Left lung (tissue), 10 donors: ENCODE results near the gene ZNF277. TPM values are rescaled to one million over a fixed set of nuclear protein-coding genes. Genes with fewer than 3 reads are reported as not detected.

Source experiments
- ATAC-seq: fragments of 200-7000 bp; cut with Tn5 transposase; one replicate; pipeline ENCODE4 v1.9.1; 2020; ENCODE audit warnings: moderate library complexity
- DNase-seq, 4 donors: peaks; one replicate each; pipeline ENCODE4 v3.0.0-alpha.2; 2013 to 2020
- H3K27ac ChIP-seq, 2 donors: fragments of 200-600 bp; sonication (generic) in 1 of 2; one replicate each; pipeline versions ENCODE4 v1.5.0 to v1.8.0; 2020 to 2021
- H3K27me3 ChIP-seq, 2 donors: fragments of 200-600 bp; sonication (generic) in 1 of 2; one replicate each; pipeline versions ENCODE4 v1.5.0 to v1.8.0; 2020 to 2021
- H3K36me3 ChIP-seq, 2 donors: fragments of 200-600 bp; sonication (generic) in 1 of 2; one replicate each; pipeline versions ENCODE4 v1.5.0 to v1.8.0; 2020 to 2021
- H3K4me1 ChIP-seq, 2 donors: fragments of 200-600 bp; one replicate each; pipeline ENCODE4 v1.8.0; 2021
- H3K4me3 ChIP-seq, 2 donors: fragments of 200-600 bp; sonication (generic) in 1 of 2; one replicate each; pipeline versions ENCODE4 v1.5.0 to v1.8.0; 2020 to 2021; ENCODE audit warnings: mild to moderate bottlenecking in 1 of 2
- H3K9me3 ChIP-seq, 2 donors: fragments of 200-600 bp; sonication (generic) in 1 of 2; one replicate each; pipeline versions ENCODE4 v1.5.0 to v1.8.0; 2020 to 2021
- intact Hi-C, 2 donors: fragments of 100-400 bp; cut with DNase I; formaldehyde crosslinking; loops; one replicate each; pipeline versions ENCODE4 v1.11.2 to v1.14.2; 2022
- polyA plus RNA-seq, 6 donors: library from polyadenylated mRNA; unstranded; fragments of 120-200 nt; gene quantifications; one replicate each; pipeline ENCODE4 v1.2.1, GENCODE V29; 2013; ENCODE audit not compliant: insufficient read length in 6 of 6
- total RNA-seq, 2 donors: library from RNA; stranded (reverse); fragmentation: NEBNext Ultra II Directional; extraction: Animal tissue kit (Norgen Biotek cat#: 25700); gene quantifications; one replicate each; pipeline ENCODE4 v1.2.1, GENCODE V29; 2021
- TF ChIP-seq, protein P1 (sequence below), 2 donors: fragments of 200-600 bp; sonication (generic) in 1 of 2; IDR thresholded peaks; one replicate each; pipeline versions ENCODE4 v1.5.0 to v1.8.0; 2021; ENCODE audit warnings: antibody characterized with exemption in 2 of 2
- donor health status: DM: no; HTN: yes; CAD: no.
- donor health status: DM: no; HTN: no; CAD: no.

The ZNF277 gene
- total and polyA plus RNA-seq, 8 donors = 19.8 to 41.0 (median 34.5) TPM

DNA sequence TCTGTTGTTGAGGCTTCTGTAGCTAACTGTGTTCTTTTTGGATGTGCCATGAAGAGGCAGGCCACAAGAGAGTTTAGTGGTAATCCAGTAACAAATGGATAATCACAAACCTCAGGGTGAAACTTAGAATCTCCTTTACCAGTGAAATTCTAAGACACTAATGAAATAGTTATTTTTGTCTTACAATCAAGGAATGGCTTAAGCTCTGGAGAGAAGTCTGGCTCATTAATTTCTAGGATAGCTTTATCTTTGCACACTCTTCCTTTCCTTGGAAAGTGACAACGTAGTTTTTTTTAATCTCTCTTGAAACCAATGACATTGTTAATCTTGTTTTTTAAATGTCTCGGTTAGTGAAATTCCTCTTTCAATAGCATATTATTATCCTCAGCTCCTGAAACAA lies 150.1 kb downstream of the ZNF277 start:
- intact Hi-C loops = no loop called here
- DNase-seq (no peak), ATAC-seq (no peak)
- Histone ChIP-seq H3K27me3 (no peaks in the 10 kb centered on the region), H3K27ac (no peak overlapping the region), H3K9me3 (no peaks in the 10 kb centered on the region), H3K36me3 (no peaks in the 10 kb centered on the region), H3K4me3 (no peak overlapping the region), H3K4me1 (peaks cover 0 to 8% of the 10 kb centered on the region in 2 donors)
- TF ChIP-seq, protein P1, sequence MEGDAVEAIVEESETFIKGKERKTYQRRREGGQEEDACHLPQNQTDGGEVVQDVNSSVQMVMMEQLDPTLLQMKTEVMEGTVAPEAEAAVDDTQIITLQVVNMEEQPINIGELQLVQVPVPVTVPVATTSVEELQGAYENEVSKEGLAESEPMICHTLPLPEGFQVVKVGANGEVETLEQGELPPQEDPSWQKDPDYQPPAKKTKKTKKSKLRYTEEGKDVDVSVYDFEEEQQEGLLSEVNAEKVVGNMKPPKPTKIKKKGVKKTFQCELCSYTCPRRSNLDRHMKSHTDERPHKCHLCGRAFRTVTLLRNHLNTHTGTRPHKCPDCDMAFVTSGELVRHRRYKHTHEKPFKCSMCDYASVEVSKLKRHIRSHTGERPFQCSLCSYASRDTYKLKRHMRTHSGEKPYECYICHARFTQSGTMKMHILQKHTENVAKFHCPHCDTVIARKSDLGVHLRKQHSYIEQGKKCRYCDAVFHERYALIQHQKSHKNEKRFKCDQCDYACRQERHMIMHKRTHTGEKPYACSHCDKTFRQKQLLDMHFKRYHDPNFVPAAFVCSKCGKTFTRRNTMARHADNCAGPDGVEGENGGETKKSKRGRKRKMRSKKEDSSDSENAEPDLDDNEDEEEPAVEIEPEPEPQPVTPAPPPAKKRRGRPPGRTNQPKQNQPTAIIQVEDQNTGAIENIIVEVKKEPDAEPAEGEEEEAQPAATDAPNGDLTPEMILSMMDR (IDR thresholded peaks at IDR 0.05) = no peak

DNA sequence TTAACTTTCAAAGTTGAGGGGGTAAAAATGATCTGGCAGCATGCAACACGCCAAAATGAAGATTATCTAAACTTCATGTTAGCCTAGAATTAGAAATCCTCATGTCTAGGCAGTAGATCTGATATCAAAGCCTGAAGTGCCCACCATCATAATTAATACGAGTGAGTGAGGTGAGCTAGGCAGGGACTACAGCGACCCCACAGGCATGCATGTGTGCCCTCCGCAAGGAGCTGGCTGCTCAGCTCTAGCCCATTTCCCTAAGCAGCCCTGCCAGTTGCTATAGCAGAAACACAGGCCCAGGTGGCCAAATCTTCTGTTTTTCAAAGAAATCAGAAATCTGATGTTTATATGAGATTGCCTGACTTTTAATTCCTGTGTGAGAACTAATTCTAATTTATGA lies 150.6 kb downstream of the ZNF277 start:
- Histone ChIP-seq H3K4me3 (no peak overlapping the region), H3K9me3 (no peaks in the 10 kb centered on the region), H3K27me3 (no peaks in the 10 kb centered on the region), H3K36me3 (no peaks in the 10 kb centered on the region), H3K27ac (no peak overlapping the region), H3K4me1 (peaks cover 0 to 13% of the 10 kb centered on the region in 2 donors)
- ATAC-seq (no peak), DNase-seq (no peak)
- intact Hi-C loops = no loop called here
- TF ChIP-seq, protein P1 (IDR thresholded peaks at IDR 0.05) = no peak

DNA sequence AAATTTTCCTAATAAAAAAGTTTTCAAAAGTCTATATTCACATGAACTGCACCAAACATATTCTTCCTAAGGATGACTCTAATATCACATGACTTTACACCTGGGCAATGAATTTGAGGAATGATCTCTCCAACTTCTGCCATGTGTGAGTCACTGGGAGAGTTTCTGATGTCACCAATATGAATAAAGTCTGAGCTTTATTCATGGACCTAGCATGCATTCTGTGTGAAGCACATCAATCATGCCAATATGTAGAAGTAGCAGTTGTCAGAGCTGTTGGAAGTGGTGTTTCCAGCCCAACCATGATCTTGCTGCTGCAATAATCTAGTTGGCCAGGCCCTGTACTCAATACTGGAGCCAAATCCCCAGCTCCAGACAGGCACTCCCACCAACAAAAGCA lies 152.0 kb downstream of the ZNF277 start:
- TF ChIP-seq, protein P1 (IDR thresholded peaks at IDR 0.05) = no peak
- Histone ChIP-seq H3K9me3 (no peaks in the 10 kb centered on the region), H3K36me3 (no peaks in the 10 kb centered on the region), H3K27me3 (no peaks in the 10 kb centered on the region), H3K4me3 (no peak overlapping the region), H3K4me1 (peaks cover 0 to 13% of the 10 kb centered on the region in 2 donors), H3K27ac (no peak overlapping the region)
- intact Hi-C loops = no loop called here
- ATAC-seq (no peak), DNase-seq (no peak)

DNA sequence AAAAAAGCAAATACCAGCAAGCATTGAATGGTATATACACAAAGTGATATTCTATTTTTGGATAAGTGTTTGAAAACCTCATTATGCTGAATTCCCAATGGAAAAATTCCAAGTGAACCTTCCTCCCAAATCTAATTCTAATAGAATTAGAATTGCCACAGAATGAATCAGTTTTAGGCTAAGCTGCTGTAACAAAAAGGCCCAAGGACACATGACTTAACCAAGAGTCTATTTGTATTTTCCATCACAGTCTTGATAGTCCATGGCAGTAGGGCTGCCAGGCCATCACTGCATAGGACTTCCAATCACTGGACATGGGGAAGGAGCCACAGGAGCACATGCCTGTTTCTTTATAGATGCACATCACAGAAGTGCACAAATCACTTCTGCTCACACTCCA lies 152.6 kb downstream of the ZNF277 start:
- no peak for DNase-seq

DNA sequence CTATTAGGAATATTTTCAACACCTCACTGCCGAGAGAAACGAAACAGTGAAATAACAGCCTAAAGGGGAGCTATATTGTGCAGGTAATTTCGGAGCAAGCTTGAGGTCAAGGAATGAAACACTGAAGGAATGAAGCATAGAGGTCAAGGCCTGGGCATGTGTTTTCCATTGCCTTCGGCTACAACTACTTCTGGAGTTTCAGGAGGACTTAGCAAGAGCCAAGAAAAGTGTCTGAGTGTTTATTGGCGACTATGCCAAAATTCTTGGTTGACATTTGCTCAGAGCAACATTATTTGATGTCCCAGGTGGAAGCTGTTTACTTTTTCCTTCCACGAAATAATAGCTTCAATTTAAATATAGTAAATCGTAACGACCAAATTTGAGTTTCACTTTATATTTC lies 154.2 kb downstream of the ZNF277 start:
- intact Hi-C loops = no loop called here
- H3K36me3 ChIP-seq = no peaks in the 10 kb centered on the region
- ATAC-seq = peak; percentile 47
- no peak overlapping the region for H3K4me3 ChIP-seq
- H3K9me3 ChIP-seq = no peaks in the 10 kb centered on the region
- DNase-seq = no peak
- peak overlapping the region; percentile 1 to 25 for H3K27ac ChIP-seq
- H3K4me1 ChIP-seq = peaks cover 0 to 13% of the 10 kb centered on the region in 2 donors
- H3K27me3 ChIP-seq = no peaks in the 10 kb centered on the region
- TF ChIP-seq, protein P1 (IDR thresholded peaks at IDR 0.05) = no peak

More for the DNA sequence above, 152.6 kb downstream of the ZNF277 start:
- no peak overlapping the region for H3K4me3 ChIP-seq
- no peaks in the 10 kb centered on the region for H3K9me3 ChIP-seq
- intact Hi-C loops = no loop called here
- no peaks in the 10 kb centered on the region for H3K36me3 ChIP-seq
- H3K4me1 ChIP-seq = peaks cover 0 to 13% of the 10 kb centered on the region in 2 donors
- ATAC-seq = no peak
- TF ChIP-seq, protein P1 (IDR thresholded peaks at IDR 0.05) = no peak
- no peaks in the 10 kb centered on the region for H3K27me3 ChIP-seq
- no peak overlapping the region for H3K27ac ChIP-seq
